HG03460 (cell line): Measurements from ENCODE around the gene MAN1B1.
"Not testable (repeated sequence)": the region's sequence is repeated elsewhere in the genome, so short reads cannot be mapped to it uniquely, and the experiment has no call there.

Experiments
- ATAC-seq: cut with Tn5 transposase; IDR thresholded peaks from one replicate; pipeline ENCODE4 v1.9.1; 2021; ENCODE audit not compliant: unreplicated experiment

MAN1B1 gene

GRCh38 chr9:137052293-137052692 lies 34.5 kb upstream of the MAN1B1 start:
- no peak for ATAC-seq

- ATAC-seq, result no peak
Observed at GRCh38 chr9:137052998-137053943, 33.5 kb upstream of the MAN1B1 start.

GRCh38 chr9:137053944-137054931 lies 32.5 kb upstream of the MAN1B1 start, which contains the start of gene ENTPD2:
Gene ENTPD2, minus strand, starts transcription at chr9:137054061. Its CDS starts 64 bp downstream, at chr9:137053997.
- ATAC-seq, result no peak

GRCh38 chr9:137054932-137055384 lies 31.8 kb upstream of the MAN1B1 start:
- no peak for ATAC-seq

- no peak for ATAC-seq
Observed at GRCh38 chr9:137055385-137056364, 31.1 kb upstream of the MAN1B1 start.

GRCh38 chr9:137056739-137057415 lies 29.9 kb upstream of the MAN1B1 start:
- no peak for ATAC-seq

- ATAC-seq, result no peak
Observed at GRCh38 chr9:137057545-137057944, 29.2 kb upstream of the MAN1B1 start.

GRCh38 chr9:137058521-137059234 lies 28.1 kb upstream of the MAN1B1 start:
- ATAC-seq, result no peak

GRCh38 chr9:137062384-137062783 lies 24.4 kb upstream of the MAN1B1 start:
- no peak for ATAC-seq

- ATAC-seq, result not testable (repeated sequence)
Observed at GRCh38 chr9:137062798-137063197, 24.0 kb upstream of the MAN1B1 start.

- ATAC-seq, result no peak
Observed at GRCh38 chr9:137063311-137064026, 23.3 kb upstream of the MAN1B1 start.

- ATAC-seq, result no peak
Observed at GRCh38 chr9:137064027-137064879, 22.5 kb upstream of the MAN1B1 start.

- ATAC-seq, result no peak
Observed at GRCh38 chr9:137064880-137065164, 22.0 kb upstream of the MAN1B1 start.

GRCh38 chr9:137065336-137065967 lies 21.3 kb upstream of the MAN1B1 start:
- no peak for ATAC-seq

- ATAC-seq, result no peak
Observed at GRCh38 chr9:137066096-137066861, 20.5 kb upstream of the MAN1B1 start.

GRCh38 chr9:137067860-137068538 lies 18.8 kb upstream of the MAN1B1 start:
- ATAC-seq, result peak; percentile 37
